Fibroblast of lung (primary cell): ENCODE measurements around the gene VANGL1. TPM values are rescaled to one million over a fixed set of nuclear protein-coding genes. Genes with fewer than 3 reads are reported as not detected.

Source experiments
- DNase-seq, 2 donors: peaks; one replicate each; pipeline versions ENCODE4 v3.0.0 to v3.0.0-alpha.2; 2010; ENCODE audit warnings: low read depth in 2 of 2
- H2AFZ ChIP-seq: 2 replicates; pipeline ENCODE4 v1.5.1; 2012; ENCODE audit warnings: low read length, control low read depth, inconsistent platforms
- H3K27ac ChIP-seq: 2 replicates; pipeline ENCODE4 v1.5.1; 2011; ENCODE audit warnings: low read length, control low read depth; ENCODE audit not compliant: insufficient read depth
- H3K27me3 ChIP-seq: 2 replicates; pipeline ENCODE4 v1.5.1; 2011; ENCODE audit warnings: mild to moderate bottlenecking, low read length; ENCODE audit not compliant: control insufficient read depth, insufficient read depth
- H3K36me3 ChIP-seq: 2 replicates; pipeline ENCODE4 v1.5.1; 2011; ENCODE audit warnings: low read length; ENCODE audit not compliant: control insufficient read depth, insufficient read depth
- H3K4me1 ChIP-seq: 2 replicates; pipeline ENCODE4 v1.5.1; 2011; ENCODE audit warnings: low read length; ENCODE audit not compliant: control insufficient read depth, insufficient read depth; ENCODE audit errors: extremely low read depth
- H3K4me2 ChIP-seq: 2 replicates; pipeline ENCODE4 v1.5.1; 2011; ENCODE audit warnings: low read length, control low read depth; ENCODE audit not compliant: insufficient read depth; ENCODE audit errors: extremely low read depth
- H3K4me3 ChIP-seq, 4 experiments: fragments of 200-600 bp in 1 of 4; sonication (generic) in 1 of 4; replicated peaks in 1 of 4; 2 replicates each; pipeline ENCODE4 v1.5.1; 2011 to 2016; ENCODE audit warnings: low read length in 4 of 4, low read depth in 3 of 4, mild to moderate bottlenecking in 3 of 4, control low read depth in 2 of 4, inconsistent platforms in 1 of 4, mixed read lengths in 1 of 4; ENCODE audit not compliant: insufficient read depth in 1 of 4; ENCODE audit errors: control extremely low read depth in 1 of 4
- H3K79me2 ChIP-seq: 2 replicates; pipeline ENCODE4 v1.5.1; 2012; ENCODE audit warnings: mild to moderate bottlenecking, low read length, inconsistent platforms; ENCODE audit not compliant: control insufficient read depth, insufficient read depth
- H3K9ac ChIP-seq: 2 replicates; pipeline ENCODE4 v1.5.1; 2011; ENCODE audit warnings: mild to moderate bottlenecking, low read length, control low read depth; ENCODE audit not compliant: insufficient read depth
- H3K9me3 ChIP-seq: 2 replicates; pipeline ENCODE4 v1.5.1; 2012; ENCODE audit warnings: low read depth, low read length; ENCODE audit not compliant: control insufficient read depth, insufficient read depth
- H4K20me1 ChIP-seq: 2 replicates; pipeline ENCODE4 v1.5.1; 2011; ENCODE audit warnings: low read length; ENCODE audit not compliant: control insufficient read depth, insufficient read depth; ENCODE audit errors: extremely low read depth
- EZH2 ChIP-seq: IDR thresholded peaks from 2 replicates; pipeline ENCODE4 v1.5.1; 2012; ENCODE audit warnings: low read length, control low read depth, mild to moderate bottlenecking; ENCODE audit errors: missing control alignments
- polyA plus RNA-seq, 2 donors: library from polyadenylated mRNA; depleted of rRNA in 1 of 2; stranded (reverse) in 1 of 2; unstranded in 1 of 2; fragments of >200 nt; gene quantifications; 2 replicates each; pipeline ENCODE4 v1.2.1, GENCODE V29; 2011 to 2012; ENCODE audit warnings: missing spikeins in 1 of 2
- total RNA-seq: library from RNA; depleted of rRNA; stranded (reverse); fragments of >200 nt; gene quantifications from 2 replicates; pipeline ENCODE4 v1.2.1, GENCODE V29; 2014
- TF ChIP-seq, protein P1 (sequence below), 2 donors: IDR thresholded peaks in 1 of 2; conservative IDR thresholded peaks in 1 of 2; 1 replicate in 1 of 2; 2 replicates in 1 of 2; pipeline ENCODE4 v1.5.1; 2011 to 2012; ENCODE audit warnings: low read length in 2 of 2, control low read depth in 1 of 2, inconsistent platforms in 1 of 2, low read depth in 1 of 2, mild to moderate bottlenecking in 1 of 2

The VANGL1 gene
- total and polyA plus RNA-seq, 2 donors (not counting 1 experiment from before 2014, with no cell fraction given): 8.1 to 10.7 TPM

- no peaks in the 10 kb centered on the region for H3K9me3 ChIP-seq
These were observed 9.6 kb downstream of the VANGL1 start for GRCh38 chr1:115651391-115651790.

GRCh38 chr1:115652236-115652788, 10.5 kb downstream of the VANGL1 start:
- peaks cover 2% of the 10 kb centered on the region for H3K36me3 ChIP-seq
- no peak overlapping the region for H3K9ac ChIP-seq
- no peak for DNase-seq
- H3K27me3 ChIP-seq: no peaks in the 10 kb centered on the region
- H3K4me1 ChIP-seq: peaks cover 6% of the 10 kb centered on the region
- peaks cover 2% of the 10 kb centered on the region for H3K79me2 ChIP-seq
- no peak overlapping the region for H3K27ac ChIP-seq
- no peak overlapping the region for H3K4me2 ChIP-seq
- no peak overlapping the region for H2AFZ ChIP-seq
- H4K20me1 ChIP-seq: no peaks in the 10 kb centered on the region
- no peak for TF ChIP-seq EZH2
- TF ChIP-seq, protein P1, sequence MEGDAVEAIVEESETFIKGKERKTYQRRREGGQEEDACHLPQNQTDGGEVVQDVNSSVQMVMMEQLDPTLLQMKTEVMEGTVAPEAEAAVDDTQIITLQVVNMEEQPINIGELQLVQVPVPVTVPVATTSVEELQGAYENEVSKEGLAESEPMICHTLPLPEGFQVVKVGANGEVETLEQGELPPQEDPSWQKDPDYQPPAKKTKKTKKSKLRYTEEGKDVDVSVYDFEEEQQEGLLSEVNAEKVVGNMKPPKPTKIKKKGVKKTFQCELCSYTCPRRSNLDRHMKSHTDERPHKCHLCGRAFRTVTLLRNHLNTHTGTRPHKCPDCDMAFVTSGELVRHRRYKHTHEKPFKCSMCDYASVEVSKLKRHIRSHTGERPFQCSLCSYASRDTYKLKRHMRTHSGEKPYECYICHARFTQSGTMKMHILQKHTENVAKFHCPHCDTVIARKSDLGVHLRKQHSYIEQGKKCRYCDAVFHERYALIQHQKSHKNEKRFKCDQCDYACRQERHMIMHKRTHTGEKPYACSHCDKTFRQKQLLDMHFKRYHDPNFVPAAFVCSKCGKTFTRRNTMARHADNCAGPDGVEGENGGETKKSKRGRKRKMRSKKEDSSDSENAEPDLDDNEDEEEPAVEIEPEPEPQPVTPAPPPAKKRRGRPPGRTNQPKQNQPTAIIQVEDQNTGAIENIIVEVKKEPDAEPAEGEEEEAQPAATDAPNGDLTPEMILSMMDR (conservative IDR thresholded peaks at IDR 0.05 in 1 of 2, IDR thresholded peaks at IDR 0.05 in 1 of 2; ENCODE audit: low read depth in 1 of 2, low read length in 2 of 2): no peak
- H3K9me3 ChIP-seq: no peaks in the 10 kb centered on the region
- no peak overlapping the region for H3K4me3 ChIP-seq

More at GRCh38 chr1:115651391-115651790, 9.6 kb downstream of the VANGL1 start:
- peaks cover 5% of the 10 kb centered on the region for H3K79me2 ChIP-seq
- H3K9ac ChIP-seq: no peak overlapping the region
- H3K36me3 ChIP-seq: peaks cover 2% of the 10 kb centered on the region
- H3K4me1 ChIP-seq: peaks cover 6% of the 10 kb centered on the region
- no peak overlapping the region for H3K27ac ChIP-seq
- no peak overlapping the region for H3K4me2 ChIP-seq
- TF ChIP-seq, protein P1 (conservative IDR thresholded peaks at IDR 0.05 in 1 of 2, IDR thresholded peaks at IDR 0.05 in 1 of 2; ENCODE audit: low read depth in 1 of 2, low read length in 2 of 2): no peak
- TF ChIP-seq EZH2: no peak
- no peak for DNase-seq
- H2AFZ ChIP-seq: no peak overlapping the region
- H3K27me3 ChIP-seq: no peaks in the 10 kb centered on the region
- H3K4me3 ChIP-seq: no peak overlapping the region
- no peaks in the 10 kb centered on the region for H4K20me1 ChIP-seq

DNA sequence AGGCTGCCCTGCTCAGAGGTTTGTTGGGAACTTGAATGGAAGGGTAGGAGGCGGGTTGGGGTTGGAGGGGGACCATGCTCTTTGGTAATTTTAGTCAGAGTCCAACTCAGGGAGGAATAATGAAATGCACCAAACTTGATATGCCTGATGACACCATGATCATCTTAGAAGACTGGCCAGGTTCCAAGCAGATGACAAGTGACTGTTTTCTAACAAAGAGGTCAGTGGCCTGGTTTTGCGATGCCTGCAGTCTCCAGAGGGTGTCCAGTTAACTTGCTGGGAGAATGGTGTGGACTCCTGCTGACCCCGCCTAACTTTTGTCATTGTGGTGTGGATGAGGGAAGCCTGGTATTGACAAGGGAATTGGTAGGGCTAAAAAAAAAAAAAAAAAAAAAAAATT, 12.4 kb downstream of the VANGL1 start:
- Histone ChIP-seq H2AFZ (no peak overlapping the region), H3K36me3 (peaks cover 2% of the 10 kb centered on the region), H3K9me3 (no peaks in the 10 kb centered on the region), H3K4me3 (no peak overlapping the region), H3K4me1 (peaks cover 6% of the 10 kb centered on the region), H3K79me2 (no peaks in the 10 kb centered on the region), H3K9ac (no peak overlapping the region), H3K27ac (no peak overlapping the region), H4K20me1 (no peaks in the 10 kb centered on the region), H3K27me3 (no peaks in the 10 kb centered on the region), H3K4me2 (no peak overlapping the region)
- no peak for TF ChIP-seq EZH2
- TF ChIP-seq, protein P1 (conservative IDR thresholded peaks at IDR 0.05 in 1 of 2, IDR thresholded peaks at IDR 0.05 in 1 of 2; ENCODE audit: low read depth in 1 of 2, low read length in 2 of 2): no peak
- no peak for DNase-seq
